HG02943 (cell line): ENCODE data around the gene DEPDC4.
"Not testable (repeated sequence)": the region's sequence is repeated elsewhere in the genome, so short reads cannot be mapped to it uniquely, and the experiment has no call there.

ENCODE experiments used
- ATAC-seq: cut with Tn5 transposase; IDR thresholded peaks from one replicate; pipeline ENCODE4 v1.9.1; 2021; ENCODE audit warnings: mild to moderate bottlenecking, low read depth, moderate library complexity; ENCODE audit not compliant: unreplicated experiment

Gene DEPDC4

GRCh38 chr12:100266835-100267602, at the start of gene DEPDC4, which contains the start of gene SCYL2:
Gene DEPDC4 (minus strand): TSS chr12:100267079. CDS start chr12:100267076, 3 bp downstream.
Gene SCYL2 (plus strand): TSS chr12:100267177. CDS start chr12:100282971, 15,794 bp downstream.
- ATAC-seq, result peak; percentile 92

GRCh38 chr12:100311317-100311716, 44.4 kb upstream of the DEPDC4 start:
- no peak for ATAC-seq

DNA sequence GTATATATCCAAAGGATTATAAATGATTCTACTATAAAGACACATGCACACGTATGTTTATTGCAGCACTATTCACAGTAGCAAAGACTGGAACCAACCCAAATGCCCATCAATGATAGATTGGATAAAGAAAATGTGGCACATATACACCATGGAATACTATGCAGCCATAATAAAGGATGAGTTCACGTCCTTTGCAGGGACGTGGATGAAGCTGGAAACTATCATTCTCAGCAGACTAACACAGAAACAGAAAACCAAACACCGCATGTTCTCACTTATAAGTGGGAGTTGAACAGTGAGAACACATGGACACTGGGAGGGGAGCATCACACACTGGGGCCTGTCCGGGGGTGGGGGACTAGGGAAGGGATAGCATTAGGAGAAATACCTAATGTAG, 41.3 kb upstream of the DEPDC4 start:
- ATAC-seq, result not testable (repeated sequence)

DNA sequence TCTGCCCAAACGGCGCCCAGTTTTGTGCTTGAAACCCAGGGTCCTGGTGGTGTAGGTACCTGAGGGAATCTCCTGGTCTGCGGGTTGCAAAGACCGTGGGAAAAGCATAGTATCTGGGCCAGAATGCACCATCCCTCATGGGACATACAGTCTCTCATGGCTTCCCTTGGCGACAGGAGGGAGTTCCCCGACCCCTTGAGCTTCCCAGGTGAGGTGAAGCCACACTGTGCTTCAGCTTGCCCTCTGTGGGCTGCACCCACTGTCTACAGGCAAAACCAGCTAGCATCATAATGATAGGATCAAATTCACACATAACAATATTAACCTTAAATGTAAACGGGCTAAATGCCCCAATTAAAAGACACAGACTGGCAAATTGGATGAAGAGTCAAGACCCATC, 37.5 kb upstream of the DEPDC4 start:
- ATAC-seq, result not testable (repeated sequence)

DNA sequence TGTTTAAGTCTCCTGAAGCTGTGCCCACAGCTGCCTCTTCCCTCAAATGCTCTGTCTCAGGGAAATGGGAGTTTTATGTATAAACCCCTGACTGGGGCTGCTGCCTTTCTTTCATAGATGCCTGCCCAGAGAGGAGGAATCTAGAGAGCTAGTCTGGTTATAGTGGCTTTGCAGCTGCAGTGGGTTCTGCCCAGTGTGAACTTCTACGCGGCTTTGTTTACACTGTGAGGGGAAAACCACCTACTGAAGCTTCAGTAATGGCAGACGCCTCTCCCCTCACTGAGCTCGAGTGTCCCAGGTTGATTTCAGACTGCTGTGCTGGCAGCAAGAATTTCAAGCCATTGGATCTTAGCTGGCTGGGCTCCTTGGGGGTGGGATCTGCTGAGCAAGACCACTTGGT, 37.0 kb upstream of the DEPDC4 start:
- no peak for ATAC-seq

GRCh38 chr12:100302081-100302480, 35.2 kb upstream of the DEPDC4 start:
- ATAC-seq, result no peak

DNA sequence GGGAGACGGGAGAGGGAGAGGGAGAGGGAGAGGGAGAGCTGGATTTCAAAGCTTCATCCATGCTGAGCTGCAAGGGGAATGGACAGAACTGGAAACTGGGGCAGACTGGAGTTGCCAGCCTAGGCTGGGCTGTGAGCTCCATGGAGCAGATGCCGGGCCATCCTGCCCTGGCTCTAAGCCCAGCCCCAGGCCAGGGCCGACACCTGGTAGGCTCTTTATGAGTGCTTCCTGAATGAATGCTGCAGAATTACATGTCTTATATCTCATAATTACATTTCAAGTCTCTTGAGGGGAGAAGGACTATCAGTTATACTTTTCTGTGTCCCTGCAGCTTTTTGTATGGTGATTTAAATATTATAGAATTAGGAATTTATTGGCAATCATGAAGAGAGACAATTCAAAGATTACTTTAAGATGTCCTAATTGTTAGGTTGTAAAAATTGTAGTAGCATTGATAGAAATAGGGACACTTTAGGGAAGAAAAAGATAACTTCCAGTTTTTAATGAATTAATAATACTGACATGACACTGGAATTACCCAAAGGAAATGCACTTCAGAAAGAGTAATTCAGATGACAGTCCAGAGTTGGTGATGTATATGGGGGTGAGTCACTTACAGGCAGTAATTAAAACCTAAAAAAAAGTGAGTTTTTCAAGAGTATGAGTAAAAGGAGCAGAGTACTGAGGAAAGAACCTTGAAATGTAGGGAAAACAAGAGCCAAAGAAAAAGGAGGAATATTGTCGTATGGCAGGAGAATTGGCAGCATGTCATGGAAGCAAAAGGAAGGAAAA, 29.1 kb upstream of the DEPDC4 start:
- ATAC-seq, result no peak

DNA sequence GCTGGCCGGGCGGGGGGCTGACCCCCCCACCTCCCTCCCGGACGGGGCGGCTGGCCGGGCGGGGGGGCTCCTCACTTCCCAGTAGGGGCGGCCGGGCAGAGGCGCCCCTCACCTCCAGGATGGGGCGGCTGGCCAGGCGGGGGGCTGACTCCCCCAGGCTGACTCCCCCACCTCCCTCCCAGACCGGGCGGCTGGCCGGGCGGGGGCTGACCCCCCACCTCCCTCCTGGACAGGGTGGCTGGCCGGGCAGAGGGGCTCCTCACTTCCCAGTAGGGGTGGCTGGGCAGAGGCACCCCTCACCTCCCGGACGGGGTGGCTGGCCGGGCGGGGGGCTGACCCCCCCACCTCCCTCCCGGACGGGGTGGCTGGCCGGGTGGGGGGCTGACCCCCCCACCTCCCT, 27.5 kb upstream of the DEPDC4 start:
- ATAC-seq, result not testable (repeated sequence)

- ATAC-seq, result no peak
Measured at GRCh38 chr12:100293017-100293416, 26.1 kb upstream of the DEPDC4 start.

GRCh38 chr12:100290016-100290415, 23.1 kb upstream of the DEPDC4 start:
- ATAC-seq, result no peak

DNA sequence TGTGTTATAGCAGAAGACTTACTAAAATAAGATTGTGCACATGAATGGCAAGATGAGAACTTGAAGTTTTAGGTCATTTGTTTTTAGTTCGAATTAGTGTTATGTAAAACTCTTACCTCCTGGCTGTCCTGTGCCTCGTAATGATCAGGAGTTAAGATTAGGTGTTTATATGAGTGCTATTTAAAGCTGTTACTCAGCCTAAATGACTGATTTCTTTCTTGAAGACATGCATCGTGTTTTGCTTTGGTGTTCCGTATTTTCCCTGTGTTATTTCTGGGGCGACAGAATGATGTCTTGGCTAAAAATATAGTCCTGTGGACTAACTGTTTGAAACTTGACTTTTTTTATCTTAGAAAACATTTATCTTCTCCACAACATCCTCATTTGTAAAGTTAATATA, 22.2 kb upstream of the DEPDC4 start:
- no peak for ATAC-seq

- not testable (repeated sequence) for ATAC-seq
Measured at GRCh38 chr12:100284556-100284955, 17.7 kb upstream of the DEPDC4 start.

- ATAC-seq, result no peak
Measured at GRCh38 chr12:100279607-100280244, 12.8 kb upstream of the DEPDC4 start.

GRCh38 chr12:100279159-100279558, 12.3 kb upstream of the DEPDC4 start:
- ATAC-seq, result no peak

DNA sequence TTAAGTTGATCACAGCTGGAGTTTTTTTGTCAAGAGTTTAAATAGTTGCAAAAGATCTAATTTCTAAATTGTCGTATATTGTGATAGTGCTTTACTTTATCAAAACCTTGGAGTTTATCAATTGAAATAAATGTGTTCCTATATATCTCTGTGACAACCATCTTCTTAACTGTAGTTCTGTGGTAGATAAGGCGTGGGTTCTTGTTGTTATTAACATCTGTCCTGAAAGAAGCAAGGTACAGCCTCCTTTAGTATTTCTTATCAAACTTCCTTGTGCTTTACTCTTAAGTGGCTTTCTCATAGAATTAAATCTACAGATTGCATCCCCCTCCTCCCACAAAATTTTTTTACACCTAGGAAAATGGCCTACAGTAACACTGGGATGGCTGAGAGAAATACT, 7.4 kb upstream of the DEPDC4 start:
- ATAC-seq, result no peak

DNA sequence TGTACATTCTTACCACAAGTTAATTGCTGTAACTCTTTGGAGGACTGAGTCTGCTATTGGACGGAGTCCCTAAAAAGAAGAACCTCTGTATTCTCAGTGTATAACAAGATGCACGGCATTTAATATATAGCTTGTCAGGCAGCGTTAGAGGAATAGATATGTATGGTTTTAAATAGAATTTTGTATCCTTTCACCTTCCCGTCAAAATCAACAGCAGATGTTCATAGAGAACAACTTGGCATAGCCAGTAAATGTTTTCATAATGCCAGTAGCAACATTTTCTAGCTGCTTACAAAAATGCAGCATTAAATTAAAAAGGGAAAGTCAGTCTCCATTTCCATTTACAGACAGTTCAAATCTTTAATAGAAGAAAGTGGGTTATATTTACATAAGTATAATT, 6.9 kb upstream of the DEPDC4 start:
- no peak for ATAC-seq

DNA sequence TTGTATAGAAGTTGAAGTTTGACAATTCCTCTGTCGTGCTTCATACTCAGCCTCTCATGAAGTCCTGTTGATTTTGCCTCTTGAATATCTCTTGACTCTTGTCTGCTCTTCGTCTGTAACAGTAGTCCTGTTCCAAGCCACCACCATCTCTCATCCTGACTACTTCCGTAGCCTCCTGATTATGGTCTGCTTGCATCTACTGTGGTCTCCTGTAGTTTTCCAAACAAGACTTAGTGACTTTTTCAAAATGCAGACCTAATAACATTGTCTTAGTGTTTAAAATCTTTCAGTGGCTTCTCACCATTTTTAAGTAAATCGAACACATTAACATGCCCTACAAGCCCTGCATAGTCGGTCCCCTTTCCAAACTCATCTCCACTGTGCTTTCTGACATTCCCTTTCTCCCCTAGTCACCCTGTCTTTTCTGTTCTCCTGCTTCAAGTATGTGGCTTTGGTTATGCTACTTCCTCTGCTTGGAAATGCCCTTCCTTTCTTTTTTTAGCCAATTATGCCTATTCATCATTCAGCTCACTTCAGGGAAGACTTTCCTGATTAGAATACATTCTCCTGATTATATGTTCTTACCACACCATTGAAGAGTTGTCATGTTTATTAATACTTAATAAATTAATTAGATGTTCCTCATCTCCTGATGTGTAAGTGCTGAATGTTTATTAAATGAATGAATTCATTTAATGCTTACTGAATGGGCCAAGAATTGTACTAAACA, 2.1 kb upstream of the DEPDC4 start:
- ATAC-seq, result no peak

- peak; percentile 13 for ATAC-seq
Measured at GRCh38 chr12:100267603-100268281, 863 bp upstream of the DEPDC4 start.

- ATAC-seq, result peak; percentile 84
Measured at GRCh38 chr12:100266585-100266834, 369 bp downstream of the DEPDC4 start.
